K562 (cell line): ENCODE measurements around the gene ENOX2. TPM values are rescaled to one million over a fixed set of nuclear protein-coding genes. Genes with fewer than 3 reads are reported as not detected.

ENCODE experiments used
- ATAC-seq: fragments of 200-7000 bp; cut with Tn5 transposase; 3 replicates; pipeline ENCODE4 v1.9.1; 2020; ENCODE audit warnings: moderate library complexity
- BruUV-seq: library from RNA; stranded (reverse); fragments of 400-500 nt; replicated peaks from 2 replicates; lab custom pipeline; 2021; lab: Mats Ljungman, UMichigan
- CTCF ChIA-PET: fragments of 300-600 bp; formaldehyde crosslinking; extraction: SDS; loops from one replicate; lab custom pipeline; 2021; ENCODE audit warnings: low intra/inter-chr PET ratio; lab: Yijun Ruan, JAX
- POLR2A ChIA-PET: fragments of 300-600, 350-650 bp; sonication (Branson Sonifier 250); formaldehyde crosslinking; extraction: SDS; loops from one replicate; lab custom pipeline; 2021; ENCODE audit warnings: antibody characterized with exemption, inconsistent platforms; lab: Yijun Ruan, JAX
- DNase-seq, 4 experiments: peaks; one replicate each; pipeline versions ENCODE4 v3.0.0 to v3.0.0-alpha.2; 2011 to 2018; ENCODE audit warnings: low spot score in 3 of 4, mixed read lengths in 3 of 4; ENCODE audit errors: extremely low read depth in 1 of 4
- FAIRE-seq: peaks from 2 replicates; lab custom pipeline; 2011; peaks lifted over from hg19 to GRCh38; lab: Jason Lieb, UNC
- H2AFZ ChIP-seq: 2 replicates; pipeline ENCODE4 v1.6.0; 2011; ENCODE audit warnings: low read depth, low read length, control low read depth, inconsistent platforms
- H3K27ac ChIP-seq: fragments of 200-600 bp; 3 replicates; pipeline ENCODE4 v1.8.0; 2011; ENCODE audit warnings: low read depth, mild to moderate bottlenecking, control low read depth, inconsistent platforms, low read length, moderate library complexity, mixed read lengths; ENCODE audit errors: extremely low read depth
- H3K27me3 ChIP-seq, 2 experiments: fragments of 300-600 bp in 1 of 2; 2 replicates in 1 of 2; 3 replicates in 1 of 2; pipeline versions ENCODE4 v1.6.0 to v1.8.0; 2011; ENCODE audit warnings: inconsistent platforms in 2 of 2, low read length in 2 of 2, mild to moderate bottlenecking in 1 of 2, mixed read lengths in 1 of 2, moderate library complexity in 1 of 2; ENCODE audit not compliant: control insufficient read depth in 2 of 2, insufficient read depth in 2 of 2
- H3K36me3 ChIP-seq: fragments of 300-600 bp; 3 replicates; pipeline ENCODE4 v1.8.0; 2011; ENCODE audit warnings: mild to moderate bottlenecking, low read length, inconsistent platforms; ENCODE audit not compliant: control insufficient read depth, insufficient read depth
- H3K4me1 ChIP-seq, 2 experiments: fragments of 200-600 bp in 1 of 2; replicated peaks in 1 of 2; 2 replicates in 1 of 2; 3 replicates in 1 of 2; pipeline versions ENCODE4 v1.5.1 to v1.8.0; 2011; ENCODE audit warnings: inconsistent platforms in 2 of 2, low read length in 2 of 2, mild to moderate bottlenecking in 1 of 2, mixed read lengths in 1 of 2, moderate library complexity in 1 of 2; ENCODE audit not compliant: control insufficient read depth in 2 of 2, insufficient read depth in 2 of 2
- H3K4me2 ChIP-seq: 2 replicates; pipeline ENCODE4 v1.6.1; 2011; ENCODE audit warnings: low read length, control low read depth, inconsistent platforms, mixed read lengths; ENCODE audit not compliant: insufficient read depth
- H3K4me3 ChIP-seq: fragments of 200-600 bp; sonication (generic), shearing (Covaris generic); 2 replicates; pipeline ENCODE4 v1.5.1; 2016; ENCODE audit warnings: control low read depth, inconsistent platforms
- H3K79me2 ChIP-seq: fragments of 200-600 bp; 3 replicates; pipeline ENCODE4 v1.8.0; 2011; ENCODE audit warnings: low read length, inconsistent platforms; ENCODE audit not compliant: control insufficient read depth, insufficient read depth
- H3K9ac ChIP-seq, 2 experiments: 2 replicates each; pipeline versions ENCODE4 v1.6.0 to v1.6.1; 2011; ENCODE audit warnings: low read depth in 2 of 2, low read length in 2 of 2, control low read depth in 1 of 2, inconsistent platforms in 1 of 2, mild to moderate bottlenecking in 1 of 2, mixed read lengths in 1 of 2; ENCODE audit not compliant: insufficient read depth in 1 of 2
- H3K9me1 ChIP-seq: one replicate; pipeline ENCODE4 v1.6.0; 2011; ENCODE audit warnings: inconsistent platforms, mild to moderate bottlenecking, low read length, moderate library complexity; ENCODE audit not compliant: control insufficient read depth, insufficient read depth
- H3K9me3 ChIP-seq: replicated peaks from 2 replicates; pipeline ENCODE4 v1.5.1; 2011; ENCODE audit warnings: low read depth, low read length, inconsistent platforms; ENCODE audit not compliant: control insufficient read depth, insufficient read depth
- H4K20me1 ChIP-seq: replicated peaks from 2 replicates; pipeline ENCODE4 v1.6.1; 2011; ENCODE audit warnings: low read length, inconsistent platforms, mixed read lengths; ENCODE audit not compliant: control insufficient read depth, insufficient read depth
- BHLHE40 ChIP-seq: IDR thresholded peaks from 2 replicates; pipeline ENCODE4 v1.6.1; 2011; ENCODE audit warnings: low read length, improper control_type of control experiment
- HDAC6 ChIP-seq: IDR thresholded peaks from 2 replicates; pipeline ENCODE4 v1.6.1; 2012; ENCODE audit warnings: low read depth, mild to moderate bottlenecking, control low read depth, inconsistent platforms, low read length, moderate library complexity
- KAT7 ChIP-seq: sonication (generic); formaldehyde crosslinking; IDR thresholded peaks from 2 replicates; pipeline ENCODE4 v1.8.0; 2022; ENCODE audit warnings: missing genetic modification reagents, mild to moderate bottlenecking, borderline replicate concordance
- KLF16 ChIP-seq: IDR thresholded peaks from 2 replicates; pipeline ENCODE4 v1.6.1; 2016; ENCODE audit warnings: antibody characterized with exemption
- NCOA2 ChIP-seq, 2 experiments: fragments of 450-650 bp; IDR thresholded peaks; 2 replicates each; pipeline ENCODE4 v1.6.1; 2018; ENCODE audit warnings: mild to moderate bottlenecking in 2 of 2, moderate library complexity in 1 of 2; ENCODE audit not compliant: partially characterized antibody in 2 of 2
- PCBP1 ChIP-seq: fragments of 200-400 bp; formaldehyde crosslinking; IDR thresholded peaks from 2 replicates; pipeline ENCODE4 v1.6.1; 2018; ENCODE audit warnings: mild to moderate bottlenecking, low read depth, low read length; ENCODE audit not compliant: poor library complexity, severe bottlenecking
- SETDB1 ChIP-seq: IDR thresholded peaks from one replicate; pipeline ENCODE4 v1.6.1; 2012; ENCODE audit warnings: low read length, control low read depth, inconsistent platforms
- SP2 ChIP-seq: IDR thresholded peaks from 2 replicates; pipeline ENCODE4 v1.6.1; 2011; ENCODE audit warnings: mild to moderate bottlenecking, low read depth, low read length, moderate library complexity; ENCODE audit not compliant: poor library complexity, severe bottlenecking; ENCODE audit errors: extremely low read depth
- TRIM24 ChIP-seq, 2 experiments: fragments of 450-650 bp; IDR thresholded peaks; 2 replicates each; pipeline ENCODE4 v1.6.1; 2016
- ZNF408 ChIP-seq: fragments of 250-450 bp; sonication (Bioruptor Pico); IDR thresholded peaks from 2 replicates; pipeline ENCODE4 v1.4.0; 2020; ENCODE audit warnings: low read depth, mild to moderate bottlenecking, moderate library complexity
- ZNF518B ChIP-seq: fragments of 250-450 bp; sonication (Bioruptor Pico); IDR thresholded peaks from 2 replicates; pipeline ENCODE4 v1.5.0; 2021; ENCODE audit warnings: mild to moderate bottlenecking, moderate library complexity
- ZNF561 ChIP-seq: fragments of 450-650 bp; formaldehyde crosslinking; conservative IDR thresholded peaks from 2 replicates; pipeline ENCODE4 v1.4.0; 2020; ENCODE audit warnings: mild to moderate bottlenecking, moderate library complexity
- ZNF668 ChIP-seq: fragments of 250-450 bp; sonication (Bioruptor Pico); IDR thresholded peaks from 2 replicates; pipeline ENCODE4 v1.8.0; 2022; ENCODE audit warnings: mild to moderate bottlenecking, inconsistent platforms
- WGBS: fragments of 100-300 bp; shearing (Covaris generic); methylation state at CpG from one replicate; pipeline ENCODE4 v1.1.6; 2016; ENCODE audit warnings: low coverage, mixed read lengths; ENCODE audit not compliant: insufficient coverage; ENCODE audit errors: missing lambda C conversion rate; 5-methylcytosine and 5-hydroxymethylcytosine counted together
- in situ Hi-C: fragments of 300-500 bp; cut with MboI; formaldehyde crosslinking; loops from 4 replicates; pipeline ENCODE4 v1.15.0; 2018; ENCODE audit warnings: inconsistent platforms, mixed read lengths
- intact Hi-C: fragments of 100-400 bp; cut with micrococcal nuclease; formaldehyde crosslinking; loops from 2 replicates; pipeline ENCODE4 v1.14.2; 2022
- polyA plus RNA-seq, 8 experiments: library from polyadenylated mRNA; depleted of rRNA in 4 of 8; stranded (reverse) in 5 of 8; unstranded in 3 of 8; fragments of >200 nt; fragmentation: Nextera tagmentation in 2 of 8; fragmentation: Illumina TruSeq in 1 of 8; extraction: Ambion mirVana in 2 of 8; extraction: Trizol in 1 of 8; gene quantifications; 2 replicates each; pipeline versions ENCODE4 v1.2.1 to v1.2.3, GENCODE V29; 2011 to 2014; ENCODE audit warnings: inconsistent platforms in 1 of 8, missing spikeins in 1 of 8
- total RNA-seq, 7 experiments: library from RNA; depleted of rRNA in 6 of 7; stranded (reverse); fragments of >200 nt in 6 of 7; fragmentation: Illumina TruSeq in 2 of 7; extraction: Trizol in 2 of 7; gene quantifications; 2 replicates each; pipeline versions ENCODE4 v1.2.1 to v1.2.3, GENCODE V29; 2011 to 2021; ENCODE audit warnings: low replicate concordance in 1 of 7
- TF ChIP-seq, protein P1 (sequence below): fragments of 450-650 bp; IDR thresholded peaks from 2 replicates; pipeline ENCODE4 v1.6.1; 2016; ENCODE audit warnings: missing biosample characterization, missing genetic modification characterization

ENOX2 gene
- total and polyA plus RNA-seq, 9 of the 15 experiments (the other 6 are each of a cell fraction or from before 2014, with no cell fraction given) = 6.1 to 24.0 (median 13.8) TPM

- CTCF ChIA-PET = no interaction called here
- Histone ChIP-seq H3K4me1 (peaks cover 0 to 16% of the 10 kb centered on the region in 2 experiments; a peak in 3 of 5 replicates), H3K4me3 (no peak overlapping the region), H3K4me2 (no peak overlapping the region), H3K36me3 (no peaks in the 10 kb centered on the region; the same call in 2 of the 3 replicates), H3K9ac (no peak overlapping the region), H3K27ac (no peak overlapping the region), H3K79me2 (no peaks in the 10 kb centered on the region), H3K9me3 (no peaks in the 10 kb centered on the region), H3K9me1 (no peaks in the 10 kb centered on the region), H3K27me3 (no peaks in the 10 kb centered on the region), H4K20me1 (0 out of 2 replicates have a peak, but pooled peaks cover 8% of the 10 kb centered on the region), H2AFZ (no peak overlapping the region)
- BruUV-seq = no TSS peak
- intact Hi-C loops = no loop called here
- ATAC-seq = no peak
- 71% methylated on average over 4 of the region's 4 CpGs for WGBS
- FAIRE-seq = no peak
- TF ChIP-seq HDAC6 (no peak), KLF16 (no peak), ZNF408 (CRISPR knock-in tag) (no peak), BHLHE40 (no peak), ZNF518B (CRISPR knock-in tag) (no peak), KAT7 (no peak), ZNF668 (CRISPR knock-in tag) (no peak), PCBP1 (no peak), NCOA2 (IDR thresholded peaks at IDR 0.05; ENCODE audit: partially characterized antibody in 2 of 2) (no peak), SP2 (no peak), ZNF561 (CRISPR knock-in tag) (no peak), TRIM24 (IDR thresholded peaks at IDR 0.05) (no peak), SETDB1 (no peak)
- TF ChIP-seq, protein P1, sequence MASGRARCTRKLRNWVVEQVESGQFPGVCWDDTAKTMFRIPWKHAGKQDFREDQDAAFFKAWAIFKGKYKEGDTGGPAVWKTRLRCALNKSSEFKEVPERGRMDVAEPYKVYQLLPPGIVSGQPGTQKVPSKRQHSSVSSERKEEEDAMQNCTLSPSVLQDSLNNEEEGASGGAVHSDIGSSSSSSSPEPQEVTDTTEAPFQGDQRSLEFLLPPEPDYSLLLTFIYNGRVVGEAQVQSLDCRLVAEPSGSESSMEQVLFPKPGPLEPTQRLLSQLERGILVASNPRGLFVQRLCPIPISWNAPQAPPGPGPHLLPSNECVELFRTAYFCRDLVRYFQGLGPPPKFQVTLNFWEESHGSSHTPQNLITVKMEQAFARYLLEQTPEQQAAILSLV = no peak
- POLR2A ChIA-PET = no interaction called here
- in situ Hi-C loops = no loop called here
- DNase-seq = no peak
These were observed 133.2 kb downstream of the ENOX2 start for GRCh38 chrX:130769835-130770234.
